GM18951 (cell line): ENCODE results near the gene ASB8.
"Not testable (repeated sequence)": the region's sequence is repeated elsewhere in the genome, so short reads cannot be mapped to it uniquely, and the experiment has no call there.

Experiments used
- POLR2A ChIP-seq: IDR thresholded peaks from 4 replicates; pipeline ENCODE4 v1.6.1; 2011; ENCODE audit warnings: mild to moderate bottlenecking; ENCODE audit not compliant: insufficient read length, insufficient read depth; ENCODE audit errors: extremely low read depth
- in situ Hi-C: fragments of 300-500 bp; cut with MboI; formaldehyde crosslinking; loops from one replicate; pipeline ENCODE4 v1.12.0; 2022; ENCODE audit warnings: low sequenced_read_pairs, mixed read lengths, inconsistent platforms; ENCODE audit not compliant: unreplicated experiment

ASB8 gene

DNA sequence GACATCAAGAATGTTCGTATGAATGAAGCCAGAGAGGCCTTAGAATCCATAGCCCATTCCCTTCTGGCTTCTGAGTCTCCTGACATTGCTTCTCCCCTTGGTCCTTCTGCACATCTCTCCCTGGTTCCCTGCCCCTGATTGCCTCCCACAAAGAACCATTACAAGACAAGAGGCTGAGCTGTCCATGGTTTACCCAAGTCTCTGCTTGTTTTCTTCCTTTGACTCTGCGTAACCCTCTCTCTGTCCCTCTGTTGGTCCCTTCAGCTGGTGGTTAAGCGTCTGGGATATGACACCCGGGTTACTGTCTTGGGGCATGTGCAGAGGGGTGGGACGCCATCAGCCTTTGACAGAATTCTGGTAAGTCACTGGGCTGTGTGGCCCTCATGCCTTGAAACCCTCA lies 22.3 kb downstream of the ASB8 start:
- in situ Hi-C loops: no loop called here
- TF ChIP-seq POLR2A: no peak

DNA sequence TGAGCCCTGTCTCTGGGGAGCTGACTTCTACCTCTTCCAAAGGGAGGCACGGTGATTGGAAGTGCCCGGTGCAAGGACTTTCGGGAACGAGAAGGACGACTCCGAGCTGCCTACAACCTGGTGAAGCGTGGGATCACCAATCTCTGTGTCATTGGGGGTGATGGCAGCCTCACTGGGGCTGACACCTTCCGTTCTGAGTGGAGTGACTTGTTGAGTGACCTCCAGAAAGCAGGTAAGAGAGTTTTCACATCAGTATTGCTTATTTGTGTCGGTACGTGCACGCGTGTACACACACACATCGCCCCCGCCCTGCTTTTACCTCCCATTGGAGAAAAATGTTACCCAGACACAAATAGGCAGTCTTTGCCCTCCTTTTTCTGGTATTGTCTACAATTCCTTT lies 24.5 kb downstream of the ASB8 start:
- TF ChIP-seq POLR2A: no peak
- in situ Hi-C loops: no loop called here

DNA sequence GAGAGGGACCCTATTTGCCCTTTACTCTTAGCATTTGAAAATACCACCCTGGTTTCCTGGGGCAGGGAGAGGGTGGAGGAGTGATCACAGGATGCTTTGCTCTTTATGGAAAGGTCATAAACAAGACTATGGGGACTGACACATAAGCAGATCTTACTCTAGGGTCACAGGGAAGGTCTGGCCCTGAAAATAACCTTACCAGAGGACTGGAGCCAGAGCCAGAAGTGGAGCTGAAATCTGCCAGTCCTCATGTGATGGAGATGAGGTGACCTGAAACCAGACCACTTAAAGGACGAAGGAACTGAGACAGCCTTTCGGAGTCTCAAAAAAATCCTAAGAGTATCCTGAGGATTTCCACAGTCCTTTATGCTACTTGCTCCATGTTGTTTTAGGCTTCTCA lies 25.8 kb downstream of the ASB8 start:
- in situ Hi-C loops: no loop called here
- TF ChIP-seq POLR2A: no peak

DNA sequence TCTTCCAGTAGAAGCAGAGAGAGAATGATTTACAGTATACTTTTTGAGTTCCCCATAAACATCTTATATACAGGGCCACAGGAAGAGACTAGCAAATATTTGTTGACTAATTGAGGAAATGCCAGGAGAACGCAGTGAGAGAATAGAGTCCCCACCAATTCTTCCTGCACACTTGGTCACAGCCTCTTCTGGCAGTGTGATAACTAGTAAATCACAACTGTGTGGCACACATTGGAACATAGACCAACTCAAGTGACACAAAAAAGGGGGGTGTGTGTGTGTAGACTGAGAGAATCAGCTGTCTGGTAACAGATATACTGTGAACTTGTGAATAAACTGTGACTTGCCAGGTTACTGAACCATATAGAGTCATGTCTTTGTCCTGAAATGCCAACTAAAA lies 27.9 kb downstream of the ASB8 start:
- no peak for TF ChIP-seq POLR2A
- in situ Hi-C loops: no loop called here

DNA sequence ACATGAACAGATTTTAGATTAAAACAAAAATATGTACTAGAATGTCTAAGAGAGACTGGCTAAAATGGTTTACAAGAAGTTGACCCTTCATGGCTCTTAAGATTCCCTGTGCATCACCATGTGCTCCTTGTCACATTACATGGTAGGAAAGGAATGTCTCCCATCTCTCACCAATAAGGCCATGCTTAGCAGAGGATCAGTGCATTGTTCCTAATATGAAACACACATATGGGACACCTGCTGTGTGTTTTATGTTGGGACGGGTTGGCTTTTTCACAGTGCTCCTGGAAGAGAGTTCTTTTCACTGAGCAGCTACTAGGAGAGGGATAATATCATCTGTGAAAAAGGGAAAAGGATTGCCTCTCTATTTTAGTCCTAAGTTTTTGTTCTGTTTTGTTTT lies 28.5 kb downstream of the ASB8 start:
- TF ChIP-seq POLR2A: no peak
- in situ Hi-C loops: no loop called here

DNA sequence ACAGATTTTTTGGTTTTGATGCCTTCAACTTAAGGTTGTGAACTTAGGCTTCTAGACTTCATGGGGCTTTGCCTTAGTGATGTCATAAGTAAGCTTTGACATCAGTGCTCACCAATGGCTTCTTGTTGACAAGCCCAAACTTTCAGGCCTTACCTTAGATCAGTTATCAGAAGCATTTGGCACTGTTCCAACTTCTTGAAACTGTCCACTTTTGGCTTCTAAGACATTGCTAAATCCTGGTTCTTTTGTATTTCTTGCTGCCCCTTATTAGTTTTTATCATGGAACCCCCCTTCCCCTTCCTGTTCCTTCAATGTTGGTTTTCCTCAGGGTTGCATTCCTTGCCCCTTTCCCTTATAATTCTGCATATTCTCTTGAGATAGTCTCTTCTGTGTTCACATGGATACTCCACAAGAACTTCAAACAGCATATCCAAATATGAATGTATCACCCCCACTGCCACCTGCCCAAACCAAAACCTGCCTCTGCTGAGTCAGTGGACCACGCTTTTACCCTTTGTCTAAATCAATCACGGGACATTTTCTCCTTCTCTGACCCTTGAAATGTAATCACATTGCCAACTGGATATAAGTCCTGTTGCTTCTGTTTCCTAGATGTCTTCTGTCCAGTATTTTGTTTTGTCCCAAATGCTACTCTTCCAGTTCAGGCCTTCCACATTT lies 30.2 kb downstream of the ASB8 start:
- TF ChIP-seq POLR2A: no peak
- in situ Hi-C loops: no loop called here

DNA sequence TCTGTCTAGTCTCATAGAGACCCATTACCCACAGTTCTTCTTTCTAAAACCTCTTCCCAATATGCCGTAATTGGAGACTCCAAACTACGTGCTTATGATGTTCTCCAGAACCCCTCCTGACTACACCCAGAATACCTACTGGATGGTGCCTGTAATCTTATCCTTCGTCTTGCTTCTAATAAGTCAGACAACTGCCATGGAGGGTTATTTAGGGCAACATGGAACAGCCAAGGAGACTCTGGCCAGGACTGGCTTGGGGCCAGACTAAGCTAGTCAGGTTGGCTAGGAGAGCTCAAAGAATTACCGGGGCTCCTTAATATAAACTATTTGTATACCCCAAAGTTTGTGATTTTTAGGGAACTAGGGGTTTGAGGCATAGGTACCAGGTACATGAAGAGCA lies 31.3 kb downstream of the ASB8 start:
- in situ Hi-C loops: no loop called here
- TF ChIP-seq POLR2A: no peak

DNA sequence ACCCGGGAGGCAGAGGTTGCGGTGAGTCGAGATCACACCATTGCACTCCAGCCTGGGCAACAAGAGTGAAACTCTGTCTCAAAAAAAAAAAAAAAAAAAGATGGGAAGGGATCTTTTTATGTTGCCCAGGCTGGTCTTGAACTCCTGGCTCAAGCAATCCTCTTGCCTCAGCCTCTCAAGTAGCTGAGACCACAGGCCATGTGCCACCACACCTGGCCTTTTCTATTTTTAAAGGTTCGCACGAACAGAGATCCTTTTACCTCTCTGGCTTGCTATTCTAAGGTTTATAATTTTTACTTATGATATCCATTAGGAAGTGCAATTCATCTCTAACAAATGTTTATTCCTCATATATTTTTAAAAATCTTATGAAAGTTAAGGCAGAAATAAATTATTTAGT lies 31.8 kb downstream of the ASB8 start:
- in situ Hi-C loops: not testable (repeated sequence)

DNA sequence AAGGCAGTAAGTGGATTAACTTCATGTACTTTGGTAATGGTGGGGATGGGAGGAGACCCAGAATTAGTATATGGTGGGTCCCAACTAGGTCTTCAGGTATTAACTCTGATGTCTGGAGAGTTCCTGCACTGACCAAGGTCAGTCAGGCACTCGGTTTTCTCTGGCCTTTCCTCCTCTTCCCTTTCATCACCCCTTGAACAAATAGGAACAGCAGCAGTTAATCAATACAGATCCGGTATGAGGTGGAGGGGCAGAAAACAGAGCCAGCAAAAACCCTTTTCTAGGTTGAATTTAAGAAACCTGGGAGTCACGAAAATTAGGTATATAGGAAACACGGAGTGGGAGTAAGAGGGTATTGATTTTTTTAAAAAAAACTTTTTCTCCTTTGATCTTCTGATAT lies 34.1 kb downstream of the ASB8 start:
- TF ChIP-seq POLR2A: no peak
- in situ Hi-C loops: no loop called here

DNA sequence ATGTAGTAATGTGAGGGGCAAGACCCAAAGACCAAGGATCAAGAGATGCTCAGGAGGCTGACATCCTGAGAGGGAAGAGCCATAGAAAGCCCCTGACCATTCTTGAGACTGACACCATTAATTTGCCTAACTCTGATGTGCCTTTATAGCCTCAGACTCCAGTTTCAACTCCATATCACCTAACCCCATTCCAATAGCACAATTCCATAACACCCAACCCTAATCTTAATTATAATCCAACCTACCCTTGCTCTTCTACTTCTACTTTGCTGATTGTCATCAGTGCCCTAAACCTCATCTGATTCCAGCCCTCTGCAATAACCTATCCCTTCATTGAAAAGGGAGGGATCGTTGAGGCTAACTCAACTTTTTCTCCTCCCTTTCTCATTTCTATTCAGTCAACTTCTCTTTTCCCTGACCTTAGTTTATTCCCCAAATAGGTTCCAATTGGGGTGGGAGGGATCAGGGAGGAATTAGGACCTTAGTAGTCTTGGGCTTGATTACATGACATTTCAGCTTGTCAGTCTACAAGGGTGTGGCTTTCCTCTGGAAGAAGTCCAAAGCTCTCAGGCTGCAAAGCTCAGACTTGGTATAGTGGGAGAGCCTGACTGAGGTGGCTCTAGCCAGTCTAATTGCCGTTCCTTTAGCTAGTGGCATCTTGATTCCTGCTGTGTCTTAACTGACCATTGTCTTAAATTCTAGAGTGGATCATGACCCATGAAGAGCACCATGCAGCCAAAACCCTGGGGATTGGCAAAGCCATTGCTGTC lies 35.1 kb downstream of the ASB8 start:
- no peak for TF ChIP-seq POLR2A
- in situ Hi-C loops: no loop called here

DNA sequence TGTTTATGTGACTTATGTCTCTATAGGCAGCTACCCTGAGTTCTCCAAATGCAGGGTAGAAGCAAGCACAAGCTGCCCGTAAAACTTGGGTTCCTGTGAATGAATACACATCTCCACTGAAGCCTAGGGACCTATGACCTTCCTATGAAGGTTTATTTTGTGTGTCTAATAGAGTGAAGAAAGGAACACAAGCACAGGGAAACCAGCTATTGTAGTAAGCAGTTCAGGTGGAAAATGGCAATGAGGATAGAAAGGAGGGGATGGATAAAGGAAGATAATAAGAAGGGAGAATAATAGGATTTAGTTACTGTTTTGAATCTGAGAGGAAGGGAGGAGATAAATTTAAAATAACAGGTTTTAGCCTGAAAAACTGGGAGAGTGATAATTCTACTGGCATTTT lies 35.8 kb downstream of the ASB8 start:
- in situ Hi-C loops: no loop called here

DNA sequence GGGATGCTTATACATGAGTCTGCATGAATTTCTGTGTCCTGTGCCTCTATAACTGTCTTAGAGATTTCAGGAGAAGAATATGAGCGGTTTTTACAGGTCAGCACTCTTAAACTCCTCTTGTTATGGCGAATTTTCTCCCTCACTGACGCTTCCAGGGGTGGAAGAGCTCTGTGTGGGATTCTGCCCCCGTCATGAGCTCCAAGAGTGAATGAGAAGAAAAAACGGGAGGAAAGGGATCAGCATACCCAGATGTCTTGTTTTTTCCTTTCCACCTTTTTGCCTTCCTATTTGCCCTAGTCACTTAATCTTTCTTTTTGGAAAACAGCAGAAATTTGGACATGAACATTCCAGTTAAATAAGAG lies 37.5 kb downstream of the ASB8 start:
- no peak for TF ChIP-seq POLR2A
- in situ Hi-C loops: no loop called here

More for the DNA sequence above, 35.8 kb downstream of the ASB8 start:
- no peak for TF ChIP-seq POLR2A

DNA sequence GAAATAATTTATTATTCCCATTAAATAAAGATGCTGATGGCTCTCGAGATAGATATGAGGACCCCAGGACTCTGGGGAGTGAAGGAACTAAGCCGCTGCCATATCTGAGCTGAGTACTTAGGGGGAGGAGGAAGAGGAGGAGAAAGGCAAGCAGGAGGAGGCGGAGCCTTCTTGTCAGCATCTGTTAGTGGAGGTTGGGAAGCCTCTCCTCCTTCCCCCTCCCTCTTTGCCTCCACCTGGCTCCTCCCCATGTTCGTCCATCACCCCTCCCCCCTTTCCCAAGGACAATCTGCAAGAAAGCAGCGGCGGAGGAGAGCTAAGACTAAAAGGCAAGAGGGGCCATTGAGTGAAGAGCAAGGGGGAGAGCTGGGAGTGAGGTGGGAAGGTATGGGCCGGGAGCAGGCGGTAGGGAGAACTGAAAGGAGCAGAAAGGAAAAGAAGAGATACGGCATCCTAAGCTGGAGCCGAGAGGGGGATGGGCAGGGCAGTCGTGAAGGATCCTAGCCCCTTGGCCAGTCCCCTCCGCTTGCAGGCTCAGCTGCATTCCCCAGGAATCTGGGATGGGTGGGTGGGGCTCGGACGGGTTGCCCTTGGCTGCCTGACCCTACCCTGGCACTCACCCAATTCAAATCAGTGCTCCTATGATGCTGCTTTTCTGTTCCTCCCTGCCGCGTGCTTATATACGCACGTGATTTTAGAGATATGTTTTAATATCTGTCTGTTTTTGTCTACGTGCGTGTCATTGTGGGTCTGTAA lies 38.1 kb downstream of the ASB8 start, which contains the start of gene PFKM:
TSS of gene PFKM (plus strand) at position 287 of the 756 bp plus-strand sequence. CDS start 3,411 bp downstream, outside the sequence.
- in situ Hi-C loops: no loop called here
- TF ChIP-seq POLR2A: peak; percentile 47
